ENCODE data around the gene RYR1. TPM values are rescaled to one million over a fixed set of nuclear protein-coding genes. Genes with fewer than 3 reads are reported as not detected.
A peak's percentile ranks its signal among the peaks of the same experiment; 100 is the strongest.

RYR1 gene
- total and polyA plus RNA-seq, 5 donors from 2014 or later, result 0.07 to 4.9 (median 0.41) TPM

GRCh38 chr19:38478273-38478971 is 44.9 kb downstream of the RYR1 start:
- no peaks in the 10 kb centered on the region for H3K9me3 ChIP-seq (ENCODE audit: control insufficient read depth in 2 of 2, low read length in 2 of 2)
- Mint-ChIP-seq H3K27me3 (no peaks in the 10 kb centered on the region), H3K27ac (peak overlapping the region in 1 of 3 donors; percentile 38), H3K4me1 (no peaks in the 10 kb centered on the region), H3K36me3 (no peaks in the 10 kb centered on the region), H3K4me3 (no peak overlapping the region), H3K9me3 (no peaks in the 10 kb centered on the region)
- H3K4me1 ChIP-seq (ENCODE audit: control insufficient read depth, insufficient read depth, low read length, poor library complexity, severe bottlenecking), result no peaks in the 10 kb centered on the region
- no peak overlapping the region for H3K4me3 ChIP-seq (ENCODE audit: low read depth, low read length)
- no peaks in the 10 kb centered on the region for H3K36me3 ChIP-seq (ENCODE audit: control insufficient read depth, insufficient read depth, low read length)
- peak in 2 of 3 donors; percentile 4 to 34 for DNase-seq
- no peak for ATAC-seq (ENCODE audit: low read depth in 2 of 2)
- no peak overlapping the region for H3K27ac ChIP-seq (ENCODE audit: insufficient read depth, low read length, poor library complexity, severe bottlenecking)
- H3K27me3 ChIP-seq (ENCODE audit: control insufficient read depth, insufficient read depth, low read length), result no peaks in the 10 kb centered on the region

- Histone ChIP-seq H3K36me3 (ENCODE audit: control insufficient read depth, insufficient read depth, low read length) (no peaks in the 10 kb centered on the region), H3K9me3 (ENCODE audit: control insufficient read depth in 2 of 2, low read length in 2 of 2) (no peaks in the 10 kb centered on the region), H3K4me3 (ENCODE audit: low read depth, low read length) (no peak overlapping the region), H3K27me3 (ENCODE audit: control insufficient read depth, insufficient read depth, low read length) (no peaks in the 10 kb centered on the region), H3K4me1 (ENCODE audit: control insufficient read depth, insufficient read depth, low read length, poor library complexity, severe bottlenecking) (no peaks in the 10 kb centered on the region), H3K27ac (ENCODE audit: insufficient read depth, low read length, poor library complexity, severe bottlenecking) (no peak overlapping the region)
- no peak overlapping the region for H3K4me3 Mint-ChIP-seq
- peaks cover 0 to 6% (median 0%) of the 10 kb centered on the region in 7 donors for H3K9me3 Mint-ChIP-seq
- H3K36me3 Mint-ChIP-seq, result peaks cover 8% of the 10 kb centered on the region
- DNase-seq, result no peak
- H3K4me1 Mint-ChIP-seq, result peaks cover 0 to 2% (median 0%) of the 10 kb centered on the region in 4 donors
- no peak overlapping the region for H3K27ac Mint-ChIP-seq
- H3K27me3 Mint-ChIP-seq, result no peaks in the 10 kb centered on the region
- ATAC-seq (ENCODE audit: low read depth in 2 of 2), result no peak
Measured at GRCh38 chr19:38482496-38482895, 49.0 kb downstream of the RYR1 start.

GRCh38 chr19:38483016-38483630 is 49.6 kb downstream of the RYR1 start:
- peaks cover 0 to 2% (median 0%) of the 10 kb centered on the region in 4 donors for H3K4me1 Mint-ChIP-seq
- H3K4me1 ChIP-seq (ENCODE audit: control insufficient read depth, insufficient read depth, low read length, poor library complexity, severe bottlenecking), result no peaks in the 10 kb centered on the region
- no peak for ATAC-seq (ENCODE audit: low read depth in 2 of 2)

GRCh38 chr19:38484747-38485146 is 51.3 kb downstream of the RYR1 start:
- Mint-ChIP-seq H3K27ac (peak overlapping the region in 1 of 3 donors; percentile 55), H3K9me3 (peaks cover 0 to 8% (median 1%) of the 10 kb centered on the region in 7 donors), H3K4me1 (peaks cover 0 to 2% (median 0%) of the 10 kb centered on the region in 4 donors), H3K27me3 (no peaks in the 10 kb centered on the region), H3K36me3 (peaks cover 8% of the 10 kb centered on the region), H3K4me3 (no peak overlapping the region)
- no peak overlapping the region for H3K27ac ChIP-seq (ENCODE audit: insufficient read depth, low read length, poor library complexity, severe bottlenecking)
- no peaks in the 10 kb centered on the region for H3K36me3 ChIP-seq (ENCODE audit: control insufficient read depth, insufficient read depth, low read length)
- no peak for ATAC-seq (ENCODE audit: low read depth in 2 of 2)
- no peak overlapping the region for H3K4me3 ChIP-seq (ENCODE audit: low read depth, low read length)
- no peaks in the 10 kb centered on the region for H3K9me3 ChIP-seq (ENCODE audit: control insufficient read depth in 2 of 2, low read length in 2 of 2)
- no peaks in the 10 kb centered on the region for H3K4me1 ChIP-seq (ENCODE audit: control insufficient read depth, insufficient read depth, low read length, poor library complexity, severe bottlenecking)
- H3K27me3 ChIP-seq (ENCODE audit: control insufficient read depth, insufficient read depth, low read length), result no peaks in the 10 kb centered on the region
- no peak for DNase-seq

More at GRCh38 chr19:38483016-38483630, 49.6 kb downstream of the RYR1 start:
- H3K27me3 Mint-ChIP-seq, result no peaks in the 10 kb centered on the region
- Histone ChIP-seq H3K9me3 (ENCODE audit: control insufficient read depth in 2 of 2, low read length in 2 of 2) (no peaks in the 10 kb centered on the region), H3K36me3 (ENCODE audit: control insufficient read depth, insufficient read depth, low read length) (no peaks in the 10 kb centered on the region), H3K27ac (ENCODE audit: insufficient read depth, low read length, poor library complexity, severe bottlenecking) (no peak overlapping the region), H3K27me3 (ENCODE audit: control insufficient read depth, insufficient read depth, low read length) (no peaks in the 10 kb centered on the region), H3K4me3 (ENCODE audit: low read depth, low read length) (no peak overlapping the region)
- peaks cover 0 to 7% (median 0%) of the 10 kb centered on the region in 7 donors for H3K9me3 Mint-ChIP-seq
- no peak overlapping the region for H3K27ac Mint-ChIP-seq
- H3K4me3 Mint-ChIP-seq, result no peak overlapping the region
- no peak for DNase-seq
- H3K36me3 Mint-ChIP-seq, result peaks cover 8% of the 10 kb centered on the region

GRCh38 chr19:38485541-38486285 is 52.2 kb downstream of the RYR1 start:
- peaks cover 0 to 2% (median 0%) of the 10 kb centered on the region in 4 donors for H3K4me1 Mint-ChIP-seq
- no peak for ATAC-seq (ENCODE audit: low read depth in 2 of 2)
- H3K4me3 ChIP-seq (ENCODE audit: low read depth, low read length), result no peak overlapping the region
- H3K4me1 ChIP-seq (ENCODE audit: control insufficient read depth, insufficient read depth, low read length, poor library complexity, severe bottlenecking), result no peaks in the 10 kb centered on the region
- no peaks in the 10 kb centered on the region for H3K36me3 ChIP-seq (ENCODE audit: control insufficient read depth, insufficient read depth, low read length)
- H3K4me3 Mint-ChIP-seq, result no peak overlapping the region
- no peaks in the 10 kb centered on the region for H3K9me3 ChIP-seq (ENCODE audit: control insufficient read depth in 2 of 2, low read length in 2 of 2)
- no peaks in the 10 kb centered on the region for H3K27me3 ChIP-seq (ENCODE audit: control insufficient read depth, insufficient read depth, low read length)
- H3K36me3 Mint-ChIP-seq, result peaks cover 14% of the 10 kb centered on the region
- no peaks in the 10 kb centered on the region for H3K27me3 Mint-ChIP-seq
- no peak overlapping the region for H3K27ac ChIP-seq (ENCODE audit: insufficient read depth, low read length, poor library complexity, severe bottlenecking)
- H3K9me3 Mint-ChIP-seq, result peaks cover 0 to 8% (median 2%) of the 10 kb centered on the region in 7 donors
- no peak overlapping the region for H3K27ac Mint-ChIP-seq
- no peak for DNase-seq

- Histone ChIP-seq H3K27me3 (ENCODE audit: control insufficient read depth, insufficient read depth, low read length) (no peaks in the 10 kb centered on the region), H3K4me3 (ENCODE audit: low read depth, low read length) (no peak overlapping the region), H3K9me3 (ENCODE audit: control insufficient read depth in 2 of 2, low read length in 2 of 2) (no peaks in the 10 kb centered on the region), H3K36me3 (ENCODE audit: control insufficient read depth, insufficient read depth, low read length) (no peaks in the 10 kb centered on the region), H3K4me1 (ENCODE audit: control insufficient read depth, insufficient read depth, low read length, poor library complexity, severe bottlenecking) (no peaks in the 10 kb centered on the region), H3K27ac (ENCODE audit: insufficient read depth, low read length, poor library complexity, severe bottlenecking) (no peak overlapping the region)
- peaks cover 0 to 13% (median 5%) of the 10 kb centered on the region in 7 donors for H3K9me3 Mint-ChIP-seq
- H3K4me1 Mint-ChIP-seq, result peaks cover 0 to 2% (median 0%) of the 10 kb centered on the region in 4 donors
- DNase-seq (no peak), ATAC-seq (ENCODE audit: low read depth in 2 of 2) (no peak)
- H3K4me3 Mint-ChIP-seq, result no peak overlapping the region
- H3K27me3 Mint-ChIP-seq, result no peaks in the 10 kb centered on the region
- H3K36me3 Mint-ChIP-seq, result peaks cover 16% of the 10 kb centered on the region
- peak overlapping the region in 1 of 3 donors; percentile 8 for H3K27ac Mint-ChIP-seq
Measured at GRCh38 chr19:38486731-38487336, 53.3 kb downstream of the RYR1 start.

- H3K27ac Mint-ChIP-seq, result peak overlapping the region in 1 of 3 donors; percentile 7
- DNase-seq (no peak), ATAC-seq (ENCODE audit: low read depth in 2 of 2) (no peak)
- no peak overlapping the region for H3K4me3 ChIP-seq (ENCODE audit: low read depth, low read length)
- no peaks in the 10 kb centered on the region for H3K36me3 ChIP-seq (ENCODE audit: control insufficient read depth, insufficient read depth, low read length)
- no peak overlapping the region for H3K4me3 Mint-ChIP-seq
- no peaks in the 10 kb centered on the region for H3K27me3 Mint-ChIP-seq
- peaks cover 0 to 2% (median 0%) of the 10 kb centered on the region in 4 donors for H3K4me1 Mint-ChIP-seq
- H3K4me1 ChIP-seq (ENCODE audit: control insufficient read depth, insufficient read depth, low read length, poor library complexity, severe bottlenecking), result no peaks in the 10 kb centered on the region
- peaks cover 0 to 14% (median 5%) of the 10 kb centered on the region in 7 donors for H3K9me3 Mint-ChIP-seq
- no peaks in the 10 kb centered on the region for H3K9me3 ChIP-seq (ENCODE audit: control insufficient read depth in 2 of 2, low read length in 2 of 2)
- no peaks in the 10 kb centered on the region for H3K27me3 ChIP-seq (ENCODE audit: control insufficient read depth, insufficient read depth, low read length)
- H3K27ac ChIP-seq (ENCODE audit: insufficient read depth, low read length, poor library complexity, severe bottlenecking), result no peak overlapping the region
- peaks cover 16% of the 10 kb centered on the region for H3K36me3 Mint-ChIP-seq
Measured at GRCh38 chr19:38488096-38488495, 54.6 kb downstream of the RYR1 start.

Data from CD4-positive, CD25-positive, alpha-beta regulatory T cell (primary cell).